ENCODE results near the gene HIRIP3.

HIRIP3 gene

DNA sequence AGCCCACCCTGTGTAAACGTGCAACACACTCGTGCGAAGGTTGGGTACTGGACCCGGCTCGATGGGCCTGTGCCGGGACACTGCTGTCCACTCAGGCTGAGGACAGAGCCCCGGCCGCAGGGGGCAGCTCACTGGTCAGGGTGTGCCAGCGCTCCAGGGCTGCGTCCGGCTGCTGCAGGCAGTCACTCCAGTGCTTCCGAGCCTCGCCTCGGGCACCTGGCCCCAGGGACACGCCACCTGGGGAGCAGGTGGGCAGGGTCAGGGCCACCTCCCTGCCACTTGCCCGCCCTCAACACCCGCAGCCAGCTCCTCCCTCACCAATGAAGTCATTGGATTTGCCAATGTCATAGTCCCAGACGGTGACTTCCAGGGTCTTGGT, 10.7 kb upstream of the HIRIP3 start:
- Histone ChIP-seq H3K4me3 (ENCODE audit: low read depth, low read length) (no peak overlapping the region), H3K27me3 (ENCODE audit: insufficient read depth, low read depth, severe bottlenecking) (no peaks in the 10 kb centered on the region), H3K9me3 (ENCODE audit: severe bottlenecking) (no peaks in the 10 kb centered on the region), H3K36me3 (peaks cover 35% of the 10 kb centered on the region), H3K27ac (no peak overlapping the region)
- no peak for DNase-seq
- TF ChIP-seq, protein P1, sequence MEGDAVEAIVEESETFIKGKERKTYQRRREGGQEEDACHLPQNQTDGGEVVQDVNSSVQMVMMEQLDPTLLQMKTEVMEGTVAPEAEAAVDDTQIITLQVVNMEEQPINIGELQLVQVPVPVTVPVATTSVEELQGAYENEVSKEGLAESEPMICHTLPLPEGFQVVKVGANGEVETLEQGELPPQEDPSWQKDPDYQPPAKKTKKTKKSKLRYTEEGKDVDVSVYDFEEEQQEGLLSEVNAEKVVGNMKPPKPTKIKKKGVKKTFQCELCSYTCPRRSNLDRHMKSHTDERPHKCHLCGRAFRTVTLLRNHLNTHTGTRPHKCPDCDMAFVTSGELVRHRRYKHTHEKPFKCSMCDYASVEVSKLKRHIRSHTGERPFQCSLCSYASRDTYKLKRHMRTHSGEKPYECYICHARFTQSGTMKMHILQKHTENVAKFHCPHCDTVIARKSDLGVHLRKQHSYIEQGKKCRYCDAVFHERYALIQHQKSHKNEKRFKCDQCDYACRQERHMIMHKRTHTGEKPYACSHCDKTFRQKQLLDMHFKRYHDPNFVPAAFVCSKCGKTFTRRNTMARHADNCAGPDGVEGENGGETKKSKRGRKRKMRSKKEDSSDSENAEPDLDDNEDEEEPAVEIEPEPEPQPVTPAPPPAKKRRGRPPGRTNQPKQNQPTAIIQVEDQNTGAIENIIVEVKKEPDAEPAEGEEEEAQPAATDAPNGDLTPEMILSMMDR (IDR thresholded peaks at IDR 0.05; ENCODE audit: low read depth, low read length) = no peak

- Histone ChIP-seq H3K27me3 (ENCODE audit: insufficient read depth, low read depth, severe bottlenecking) (no peaks in the 10 kb centered on the region), H3K4me3 (ENCODE audit: low read depth, low read length) (no peak overlapping the region), H3K27ac (peak overlapping the region; percentile 28; the same call in 1 of the 2 replicates), H3K36me3 (peaks cover 35% of the 10 kb centered on the region), H3K9me3 (ENCODE audit: severe bottlenecking) (no peaks in the 10 kb centered on the region)
- TF ChIP-seq, protein P1 (IDR thresholded peaks at IDR 0.05; ENCODE audit: low read depth, low read length) = peak; percentile 79
- peak; percentile 64 for DNase-seq
Observed at GRCh38 chr16:30005341-30006094, 10.1 kb upstream of the HIRIP3 start.

DNA sequence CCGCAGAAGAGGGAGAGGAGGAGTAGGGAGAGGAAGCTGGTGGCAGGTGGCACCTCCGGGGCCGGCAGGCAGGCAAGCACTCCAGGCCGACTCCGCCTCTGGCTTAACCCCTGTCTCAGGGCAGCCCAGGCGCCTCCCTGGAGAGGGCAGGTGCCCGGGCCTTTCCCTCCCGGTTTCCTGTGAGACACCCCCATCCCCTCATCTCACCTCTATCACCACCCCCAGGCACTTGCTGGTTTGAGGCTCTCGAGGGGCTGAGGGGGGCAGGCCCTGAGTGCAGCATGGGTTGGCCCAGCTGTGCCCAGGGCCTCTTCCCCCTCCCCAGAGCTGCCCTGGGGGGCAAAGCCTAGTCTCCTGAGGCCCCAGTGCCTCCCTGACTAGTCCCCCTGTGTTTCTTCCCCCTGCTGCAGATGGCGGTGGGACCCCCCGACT, 9.4 kb upstream of the HIRIP3 start:
- Histone ChIP-seq H3K4me3 (ENCODE audit: low read depth, low read length) (no peak overlapping the region), H3K36me3 (peaks cover 35% of the 10 kb centered on the region), H3K9me3 (ENCODE audit: severe bottlenecking) (no peaks in the 10 kb centered on the region), H3K27ac (peak overlapping the region; percentile 69), H3K27me3 (ENCODE audit: insufficient read depth, low read depth, severe bottlenecking) (no peaks in the 10 kb centered on the region)
- TF ChIP-seq, protein P1 (IDR thresholded peaks at IDR 0.05; ENCODE audit: low read depth, low read length) = no peak
- DNase-seq = peak; percentile 72

DNA sequence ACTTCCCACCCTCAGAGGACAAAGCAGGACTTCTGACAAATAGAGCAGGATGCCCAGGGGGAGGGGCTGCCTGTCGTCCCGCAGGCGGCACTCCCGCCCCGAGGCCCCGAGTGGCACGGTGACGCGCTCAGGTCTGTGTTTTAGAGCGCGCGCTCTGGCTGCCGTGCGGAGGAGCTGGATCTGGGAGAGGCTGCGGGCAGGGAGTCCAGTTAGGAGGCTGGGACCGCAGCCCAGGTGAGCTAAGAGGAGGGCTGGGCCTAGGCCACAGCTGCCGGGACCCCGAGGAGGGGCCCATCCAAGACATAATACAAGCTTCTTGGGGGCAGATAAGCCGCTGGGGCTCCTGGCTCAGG, 9.0 kb upstream of the HIRIP3 start:
- Histone ChIP-seq H3K4me3 (ENCODE audit: low read depth, low read length) (no peak overlapping the region), H3K9me3 (ENCODE audit: severe bottlenecking) (no peaks in the 10 kb centered on the region), H3K27me3 (ENCODE audit: insufficient read depth, low read depth, severe bottlenecking) (no peaks in the 10 kb centered on the region), H3K36me3 (peaks cover 35% of the 10 kb centered on the region), H3K27ac (peak overlapping the region; percentile 69)
- TF ChIP-seq, protein P1 (IDR thresholded peaks at IDR 0.05; ENCODE audit: low read depth, low read length) = no peak
- no peak for DNase-seq

DNA sequence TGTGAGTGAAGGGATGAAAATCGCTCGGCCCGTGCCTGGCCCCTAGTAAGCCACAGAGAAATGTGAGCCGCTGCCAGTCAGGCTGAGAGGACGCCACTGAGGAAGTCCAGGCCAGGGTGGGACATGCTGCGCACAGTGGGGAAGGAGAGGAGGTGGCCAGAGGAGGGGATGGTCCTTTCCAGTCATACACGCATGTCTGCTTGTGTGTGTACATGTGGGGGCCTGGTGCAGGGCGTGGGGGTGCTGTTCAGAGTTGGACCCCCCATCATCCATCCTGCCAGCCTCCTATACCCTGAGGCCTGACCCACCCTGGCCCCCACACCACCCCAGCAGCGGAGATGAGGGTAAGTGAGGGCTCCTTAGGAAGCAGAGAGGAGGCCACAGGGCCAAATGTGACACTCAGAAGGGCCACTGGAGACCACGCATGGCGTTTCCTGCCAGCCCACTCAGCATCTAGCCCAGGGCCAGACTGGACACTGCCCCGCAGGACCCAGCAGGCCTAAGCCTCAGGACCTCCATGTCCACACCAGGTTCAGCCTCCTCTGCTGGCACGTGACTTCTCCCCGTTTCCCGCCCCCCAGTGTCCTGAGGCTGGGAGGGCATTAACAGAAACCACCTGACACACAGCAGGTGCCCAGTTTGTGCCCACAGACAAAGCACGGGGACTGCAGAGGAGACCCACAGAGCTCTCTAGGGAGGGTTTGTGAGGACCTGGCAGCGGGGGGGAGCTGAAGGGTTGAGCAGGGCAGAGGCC, 8.4 kb upstream of the HIRIP3 start:
- no peak overlapping the region for H3K4me3 ChIP-seq (ENCODE audit: low read depth, low read length)
- H3K9me3 ChIP-seq (ENCODE audit: severe bottlenecking) = no peaks in the 10 kb centered on the region
- DNase-seq = no peak
- H3K36me3 ChIP-seq = peaks cover 35% of the 10 kb centered on the region
- peak overlapping the region; percentile 69 for H3K27ac ChIP-seq
- no peaks in the 10 kb centered on the region for H3K27me3 ChIP-seq (ENCODE audit: insufficient read depth, low read depth, severe bottlenecking)
- TF ChIP-seq, protein P1 (IDR thresholded peaks at IDR 0.05; ENCODE audit: low read depth, low read length) = no peak
